ENCODE results near the gene MED13L. TPM values are rescaled to one million over a fixed set of nuclear protein-coding genes. Genes with fewer than 3 reads are reported as not detected.

Gene MED13L
- total RNA-seq, 2 experiments from 2014 or later = 203 to 208 TPM

DNA sequence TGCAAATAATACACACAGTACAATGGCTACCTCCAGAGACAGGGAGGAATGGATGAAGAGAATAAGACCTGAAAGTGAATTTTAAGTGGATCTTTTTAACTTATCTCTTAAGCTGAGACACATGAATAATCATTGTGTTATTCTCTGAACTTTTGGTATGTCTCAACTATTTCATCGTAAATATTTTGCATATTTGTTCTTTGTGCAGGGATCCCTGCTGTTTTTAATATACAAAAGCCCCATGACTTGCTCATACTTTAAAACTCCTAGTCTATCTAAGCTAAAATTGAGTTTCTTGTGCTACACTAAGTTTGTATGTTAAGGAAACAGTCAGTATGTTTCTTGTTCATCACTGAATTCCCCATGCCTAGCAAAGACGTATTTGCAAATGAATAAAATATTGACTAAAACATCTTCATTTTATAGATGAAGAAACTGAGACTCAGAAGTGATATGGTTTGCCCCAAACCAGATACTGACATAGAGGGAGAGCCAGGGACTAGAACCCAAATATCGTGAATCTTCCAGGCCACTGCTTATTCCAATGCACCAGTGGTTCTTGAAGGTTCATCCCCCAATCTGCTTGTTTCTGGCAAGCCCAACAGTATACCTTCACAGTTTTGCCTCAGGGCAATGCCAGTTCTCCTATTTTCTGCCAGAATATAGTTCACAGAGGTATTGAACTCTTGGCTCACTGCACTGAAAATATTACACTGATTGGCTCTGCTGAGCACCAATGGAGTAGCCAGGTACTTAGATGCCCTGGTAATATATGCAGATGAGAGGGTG, 356.9 kb downstream of the MED13L start:
- peaks cover 76% of the 10 kb centered on the region for H3K27me3 Mint-ChIP-seq
- CTCF ChIA-PET = no interaction called here

GRCh38 chr12:115918763-115919162, 358.7 kb downstream of the MED13L start:
- TF ChIP-seq CTCF (IDR thresholded peaks at IDR 0.05) = no peak
- peaks cover 8 to 10% of the 10 kb centered on the region in 2 experiments for H3K9me3 ChIP-seq (ENCODE audit: control insufficient read depth in 1 of 2, insufficient read depth in 1 of 2, low read length in 2 of 2)
- intact Hi-C loops (cut with DNase I, micrococcal nuclease) = loop anchor here in 1 of 2 experiments (5.0 kb wide), 1 partner anchor 1951 kb away; the partner anchor contains the start of gene RBM19
- H3K27ac ChIP-seq (ENCODE audit: low read depth in 1 of 2, low read length in 2 of 2) = no peak overlapping the region
- H3K36me3 ChIP-seq (ENCODE audit: insufficient read depth, low read length) = no peaks in the 10 kb centered on the region
- Mint-ChIP-seq H3K27ac (no peak overlapping the region), H3K9me3 (peaks cover 3% of the 10 kb centered on the region), H3K4me3 (no peak overlapping the region), H3K27me3 (peaks cover 77% of the 10 kb centered on the region), H3K4me1 (ENCODE audit: low read depth) (no peaks in the 10 kb centered on the region), H3K36me3 (ENCODE audit: low read depth) (no peaks in the 10 kb centered on the region)
- no peak for DNase-seq
- H3K4me1 ChIP-seq (ENCODE audit: insufficient read depth, low read length) = peaks cover 5% of the 10 kb centered on the region
- ChIA-PET CTCF (no interaction called here), POLR2A (no interaction called here)
- H3K27me3 ChIP-seq (ENCODE audit: control insufficient read depth in 1 of 2, insufficient read depth in 2 of 2, low read length in 2 of 2) = peaks cover 15 to 46% of the 10 kb centered on the region in 2 experiments
- no peak for ATAC-seq (ENCODE audit: poor library complexity)
- no peak overlapping the region for H3K4me3 ChIP-seq (ENCODE audit: low read length)

More for the DNA sequence above, 356.9 kb downstream of the MED13L start:
- H3K36me3 Mint-ChIP-seq (ENCODE audit: low read depth) = no peaks in the 10 kb centered on the region
- H3K4me1 ChIP-seq (ENCODE audit: insufficient read depth, low read length) = peaks cover 5% of the 10 kb centered on the region
- POLR2A ChIA-PET = no interaction called here
- H3K4me3 ChIP-seq (ENCODE audit: low read length) = no peak overlapping the region
- TF ChIP-seq CTCF (IDR thresholded peaks at IDR 0.05) = no peak
- H3K27ac Mint-ChIP-seq = no peak overlapping the region
- no peak overlapping the region for H3K27ac ChIP-seq (ENCODE audit: low read depth in 1 of 2, low read length in 2 of 2)
- ATAC-seq (ENCODE audit: poor library complexity) = no peak
- H3K4me1 Mint-ChIP-seq (ENCODE audit: low read depth) = no peaks in the 10 kb centered on the region
- H3K27me3 ChIP-seq (ENCODE audit: control insufficient read depth in 1 of 2, insufficient read depth in 2 of 2, low read length in 2 of 2) = peaks cover 14 to 30% of the 10 kb centered on the region in 2 experiments
- peaks cover 3% of the 10 kb centered on the region for H3K9me3 Mint-ChIP-seq
- no peak overlapping the region for H3K4me3 Mint-ChIP-seq
- peaks cover 10 to 13% of the 10 kb centered on the region in 2 experiments for H3K9me3 ChIP-seq (ENCODE audit: control insufficient read depth in 1 of 2, insufficient read depth in 1 of 2, low read length in 2 of 2)
- H3K36me3 ChIP-seq (ENCODE audit: insufficient read depth, low read length) = no peaks in the 10 kb centered on the region
- DNase-seq = no peak
- intact Hi-C loops (cut with DNase I, micrococcal nuclease) = no loop called here

- intact Hi-C loops (cut with DNase I, micrococcal nuclease) = loop anchor here in 1 of 2 experiments (1.0 to 5.0 kb wide), 3 partner anchors 1255 to 1950 kb away; partner anchors contain the start of gene RBM19
- Mint-ChIP-seq H3K9me3 (no peaks in the 10 kb centered on the region), H3K27ac (no peak overlapping the region), H3K36me3 (ENCODE audit: low read depth) (no peaks in the 10 kb centered on the region), H3K27me3 (peaks cover 91% of the 10 kb centered on the region), H3K4me3 (peak overlapping the region; percentile 54), H3K4me1 (ENCODE audit: low read depth) (no peaks in the 10 kb centered on the region)
- Histone ChIP-seq H3K27ac (ENCODE audit: low read depth in 1 of 2, low read length in 2 of 2) (no peak overlapping the region), H3K36me3 (ENCODE audit: insufficient read depth, low read length) (no peaks in the 10 kb centered on the region), H3K4me1 (ENCODE audit: insufficient read depth, low read length) (peaks cover 5% of the 10 kb centered on the region), H3K4me3 (ENCODE audit: low read length) (no peak overlapping the region), H3K27me3 (ENCODE audit: control insufficient read depth in 1 of 2, insufficient read depth in 2 of 2, low read length in 2 of 2) (peaks cover 13 to 46% of the 10 kb centered on the region in 2 experiments), H3K9me3 (ENCODE audit: control insufficient read depth in 1 of 2, insufficient read depth in 1 of 2, low read length in 2 of 2) (no peaks in the 10 kb centered on the region)
- ChIA-PET POLR2A (no interaction called here), CTCF (interaction anchor here (0.7 to 1.2 kb wide), 4 partner anchors 10 to 1951 kb away, joined by 3 to 4 read pairs (median 4); partner anchors contain the start of gene RBM19)
- DNase-seq (peak; percentile 56 to 84 (median 68)), ATAC-seq (ENCODE audit: poor library complexity) (peak; percentile 91)
- TF ChIP-seq CTCF (IDR thresholded peaks at IDR 0.05) = peak; percentile 97
Observed at GRCh38 chr12:115916910-115917668, 360.4 kb downstream of the MED13L start.
